Measurements from ENCODE around the gene KIAA1217.

Gene KIAA1217

DNA sequence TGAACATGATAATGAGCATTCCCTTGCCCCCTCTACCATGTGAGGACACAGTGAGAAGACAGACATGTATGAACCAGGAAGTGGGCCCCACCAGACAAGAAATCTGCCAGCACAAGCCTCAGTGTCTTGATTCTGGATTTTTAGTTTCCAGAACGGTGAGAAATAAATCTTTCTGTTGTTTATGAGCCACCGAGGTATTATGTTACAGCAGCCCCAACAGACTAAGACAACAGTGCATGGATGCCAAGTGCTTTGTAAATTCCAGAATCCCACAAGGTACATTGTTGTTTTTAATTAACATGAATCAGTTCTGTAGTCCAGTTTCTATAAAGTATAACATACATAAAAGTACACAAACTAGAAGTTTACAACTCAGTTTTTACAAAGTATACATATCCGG, 352.5 kb downstream of the KIAA1217 start:
- TF ChIP-seq, protein P1, sequence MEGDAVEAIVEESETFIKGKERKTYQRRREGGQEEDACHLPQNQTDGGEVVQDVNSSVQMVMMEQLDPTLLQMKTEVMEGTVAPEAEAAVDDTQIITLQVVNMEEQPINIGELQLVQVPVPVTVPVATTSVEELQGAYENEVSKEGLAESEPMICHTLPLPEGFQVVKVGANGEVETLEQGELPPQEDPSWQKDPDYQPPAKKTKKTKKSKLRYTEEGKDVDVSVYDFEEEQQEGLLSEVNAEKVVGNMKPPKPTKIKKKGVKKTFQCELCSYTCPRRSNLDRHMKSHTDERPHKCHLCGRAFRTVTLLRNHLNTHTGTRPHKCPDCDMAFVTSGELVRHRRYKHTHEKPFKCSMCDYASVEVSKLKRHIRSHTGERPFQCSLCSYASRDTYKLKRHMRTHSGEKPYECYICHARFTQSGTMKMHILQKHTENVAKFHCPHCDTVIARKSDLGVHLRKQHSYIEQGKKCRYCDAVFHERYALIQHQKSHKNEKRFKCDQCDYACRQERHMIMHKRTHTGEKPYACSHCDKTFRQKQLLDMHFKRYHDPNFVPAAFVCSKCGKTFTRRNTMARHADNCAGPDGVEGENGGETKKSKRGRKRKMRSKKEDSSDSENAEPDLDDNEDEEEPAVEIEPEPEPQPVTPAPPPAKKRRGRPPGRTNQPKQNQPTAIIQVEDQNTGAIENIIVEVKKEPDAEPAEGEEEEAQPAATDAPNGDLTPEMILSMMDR (IDR thresholded peaks at IDR 0.05): no peak
- Histone ChIP-seq H3K4me2 (ENCODE audit: low read length) (no peak overlapping the region), H3K27ac (no peak overlapping the region), H3K27me3 (ENCODE audit: control insufficient read depth, insufficient read depth, low read length) (no peaks in the 10 kb centered on the region), H2AFZ (peak overlapping the region; percentile 25), H3K9me3 (ENCODE audit: control insufficient read depth, low read length) (no peaks in the 10 kb centered on the region), H3K36me3 (ENCODE audit: control insufficient read depth, insufficient read depth, low read length) (no peaks in the 10 kb centered on the region), H3K9ac (no peak overlapping the region), H3K79me2 (no peaks in the 10 kb centered on the region), H3K4me3 (ENCODE audit: low read depth, low read length) (no peak overlapping the region), H3K4me1 (no peaks in the 10 kb centered on the region)

DNA sequence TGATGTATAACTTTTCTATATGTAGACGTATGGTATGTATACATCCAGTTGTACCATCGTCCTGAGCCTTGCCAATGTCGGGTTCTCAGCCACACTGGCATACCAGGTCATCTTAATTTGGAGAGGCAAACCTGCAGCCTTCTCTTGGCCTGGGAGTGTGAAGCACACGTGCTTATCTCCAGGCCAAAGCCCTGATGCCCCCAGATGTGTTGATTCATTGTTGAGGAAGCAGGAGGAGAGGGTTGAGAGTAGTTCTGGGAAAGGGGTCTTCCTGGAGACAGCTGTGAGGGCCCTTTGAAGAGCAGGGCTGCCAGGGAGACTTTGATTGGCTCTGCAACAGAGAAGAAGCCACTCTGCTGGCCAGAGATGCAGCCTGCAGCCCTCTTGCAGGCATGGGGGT, 359.1 kb downstream of the KIAA1217 start:
- Histone ChIP-seq H3K9ac (no peak overlapping the region), H3K27ac (no peak overlapping the region), H2AFZ (no peak overlapping the region), H3K79me2 (no peaks in the 10 kb centered on the region), H3K36me3 (ENCODE audit: control insufficient read depth, insufficient read depth, low read length) (no peaks in the 10 kb centered on the region), H3K9me3 (ENCODE audit: control insufficient read depth, low read length) (no peaks in the 10 kb centered on the region), H3K4me2 (ENCODE audit: low read length) (no peak overlapping the region), H3K4me1 (no peaks in the 10 kb centered on the region), H3K27me3 (ENCODE audit: control insufficient read depth, insufficient read depth, low read length) (no peaks in the 10 kb centered on the region), H3K4me3 (ENCODE audit: low read depth, low read length) (no peak overlapping the region)
- TF ChIP-seq, protein P1 (IDR thresholded peaks at IDR 0.05): no peak

DNA sequence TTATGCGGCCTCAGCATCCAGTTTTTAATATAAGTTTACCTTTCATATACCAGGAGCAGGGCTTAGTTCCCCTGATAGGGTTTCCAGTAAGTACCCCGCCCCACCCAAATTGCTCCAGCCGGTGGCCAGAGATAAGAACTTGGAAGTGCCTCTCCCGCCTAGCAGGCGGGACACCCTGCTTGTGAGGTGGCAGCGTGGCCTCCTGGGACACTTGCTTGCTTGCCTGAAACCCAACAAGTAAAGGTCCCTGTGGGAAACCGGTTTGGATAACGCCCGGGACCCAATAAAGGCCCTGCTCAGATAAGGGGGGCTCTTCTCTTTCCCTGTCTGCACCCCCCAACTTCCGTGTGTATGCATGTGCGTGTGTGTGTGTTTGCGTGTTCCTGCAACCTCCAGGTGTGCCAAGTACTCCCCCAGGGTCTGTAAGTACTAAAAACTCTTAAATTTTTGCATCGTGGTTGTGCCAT, 360.4 kb downstream of the KIAA1217 start:
- TF ChIP-seq, protein P1 (IDR thresholded peaks at IDR 0.05): no peak
- H3K79me2 ChIP-seq: no peaks in the 10 kb centered on the region
- no peaks in the 10 kb centered on the region for H3K36me3 ChIP-seq (ENCODE audit: control insufficient read depth, insufficient read depth, low read length)
- H3K27ac ChIP-seq: no peak overlapping the region
- H3K4me1 ChIP-seq: no peaks in the 10 kb centered on the region
- H3K4me3 ChIP-seq (ENCODE audit: low read depth, low read length): no peak overlapping the region
- no peak overlapping the region for H3K4me2 ChIP-seq (ENCODE audit: low read length)
- H3K9ac ChIP-seq: no peak overlapping the region
- no peak overlapping the region for H2AFZ ChIP-seq
- no peaks in the 10 kb centered on the region for H3K9me3 ChIP-seq (ENCODE audit: control insufficient read depth, low read length)
- no peaks in the 10 kb centered on the region for H3K27me3 ChIP-seq (ENCODE audit: control insufficient read depth, insufficient read depth, low read length)

DNA sequence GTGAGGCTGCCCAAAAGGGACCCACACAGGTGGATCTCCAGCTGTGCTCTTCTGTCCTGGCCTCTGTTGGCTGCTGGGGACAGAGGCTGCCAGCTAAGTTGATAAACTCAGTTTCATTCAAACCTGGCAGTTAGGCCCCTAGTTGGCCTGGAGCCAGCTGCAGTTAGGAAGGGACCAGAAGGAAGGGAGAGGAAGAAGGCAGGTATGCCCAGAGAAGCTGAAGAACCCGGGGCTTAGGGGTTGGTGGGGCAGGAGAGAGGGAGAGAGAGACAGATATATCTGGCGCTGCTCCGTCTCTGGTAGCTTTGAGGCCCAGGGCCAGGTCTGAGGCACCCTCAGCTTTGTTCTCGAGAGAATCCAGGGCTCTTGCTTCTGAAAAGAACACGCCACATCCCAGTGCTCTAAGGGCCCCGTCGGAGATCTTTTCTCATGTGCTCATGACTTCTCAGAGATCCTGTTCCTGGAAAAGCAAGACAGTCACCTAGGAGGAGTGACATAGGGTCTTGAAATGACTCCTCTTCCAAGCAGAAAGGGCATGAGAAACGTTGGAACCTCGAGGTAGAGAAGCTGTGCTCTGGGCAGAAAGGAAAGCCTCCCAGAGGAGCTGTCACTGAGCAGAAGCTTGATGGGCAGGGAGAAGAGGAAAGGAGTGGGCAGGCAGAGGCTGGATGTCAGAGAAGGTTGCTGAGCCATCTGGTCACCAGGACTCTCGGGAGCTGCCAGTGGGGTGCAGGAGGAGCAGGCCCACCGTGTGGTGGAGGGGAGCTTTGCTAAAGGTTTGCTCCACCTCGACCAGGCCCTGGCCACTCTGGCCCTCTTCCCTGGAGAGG, 361.1 kb downstream of the KIAA1217 start:
- H3K9ac ChIP-seq: no peak overlapping the region
- H3K4me2 ChIP-seq (ENCODE audit: low read length): no peak overlapping the region
- H3K36me3 ChIP-seq (ENCODE audit: control insufficient read depth, insufficient read depth, low read length): no peaks in the 10 kb centered on the region
- H3K4me1 ChIP-seq: no peaks in the 10 kb centered on the region
- H2AFZ ChIP-seq: no peak overlapping the region
- TF ChIP-seq, protein P1 (IDR thresholded peaks at IDR 0.05): no peak
- H3K27ac ChIP-seq: no peak overlapping the region
- H3K79me2 ChIP-seq: no peaks in the 10 kb centered on the region
- no peaks in the 10 kb centered on the region for H3K9me3 ChIP-seq (ENCODE audit: control insufficient read depth, low read length)
- no peak overlapping the region for H3K4me3 ChIP-seq (ENCODE audit: low read depth, low read length)
- H3K27me3 ChIP-seq (ENCODE audit: control insufficient read depth, insufficient read depth, low read length): no peaks in the 10 kb centered on the region
